Measurements from ENCODE around the gene PDE4D. TPM values are rescaled to one million over a fixed set of nuclear protein-coding genes. Genes with fewer than 3 reads are reported as not detected.

The PDE4D gene
- total RNA-seq, 1 experiment from 2014 or later: 2.1 TPM

DNA sequence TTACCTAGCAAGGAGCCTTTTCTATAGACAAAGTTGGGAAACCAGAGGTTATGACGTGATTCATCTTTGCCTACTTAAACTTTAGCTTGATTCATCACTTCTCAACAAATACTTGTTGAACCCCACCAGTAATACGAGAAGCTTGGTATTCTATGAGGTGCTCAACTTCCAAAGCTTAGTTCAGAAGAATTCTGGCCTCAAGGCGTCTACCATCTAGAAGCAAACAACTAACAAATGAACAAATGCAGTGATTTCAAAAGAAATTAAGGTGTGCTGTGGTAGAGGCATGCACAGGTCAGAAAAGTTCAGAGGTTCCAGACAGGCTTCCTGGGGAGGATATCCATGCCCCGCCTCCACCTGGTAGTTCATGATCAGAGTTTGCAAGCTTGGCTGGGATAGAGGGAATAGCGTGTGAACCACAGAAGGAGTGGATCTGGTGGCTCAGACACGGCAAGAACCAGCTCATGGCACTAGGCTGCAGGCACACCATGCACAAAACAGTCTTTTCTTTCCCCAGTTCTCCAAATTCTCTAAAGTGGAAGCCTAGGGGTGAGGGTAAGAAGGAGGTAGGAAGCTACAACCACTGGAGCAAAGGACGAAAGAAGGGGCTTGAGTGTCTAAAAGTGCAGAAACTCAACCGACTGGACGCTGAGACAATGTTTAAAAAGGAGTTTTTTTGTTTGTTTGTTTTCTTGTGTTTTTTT is 837.6 kb downstream of the PDE4D start:
- Histone ChIP-seq H3K27ac (ENCODE audit: insufficient read length, low read depth, low read length) (no peak overlapping the region), H3K79me2 (ENCODE audit: insufficient read depth, low read length) (no peaks in the 10 kb centered on the region), H3K4ac (ENCODE audit: low read depth, low read length) (no peak overlapping the region), H2AK5ac (ENCODE audit: insufficient read length, low read length) (no peak overlapping the region), H2BK12ac (ENCODE audit: insufficient read length, low read depth, low read length) (no peak overlapping the region), H2BK5ac (ENCODE audit: insufficient read length, low read length) (no peak overlapping the region), H3K56ac (ENCODE audit: insufficient read length, low read depth, low read length) (no peak overlapping the region), H2BK15ac (ENCODE audit: low read depth, low read length) (no peak overlapping the region), H4K20me1 (ENCODE audit: control insufficient read depth, insufficient read depth, insufficient read length) (no peaks in the 10 kb centered on the region), H3K18ac (ENCODE audit: insufficient read length, low read depth, low read length) (no peak overlapping the region), H2BK20ac (ENCODE audit: low read depth, low read length, poor library complexity, severe bottlenecking) (no peak overlapping the region), H4K5ac (ENCODE audit: insufficient read length, low read depth, low read length) (no peak overlapping the region), H3K79me1 (ENCODE audit: insufficient read depth, low read depth, low read length, poor library complexity, severe bottlenecking) (no peaks in the 10 kb centered on the region), H3T11ph (ENCODE audit: low read length) (no peak overlapping the region), H3K23ac (ENCODE audit: insufficient read length, low read depth, low read length) (no peak overlapping the region), H2AFZ (ENCODE audit: low read length) (no peak overlapping the region), H3K4me2 (ENCODE audit: insufficient read depth, insufficient read length, low read length) (no peak overlapping the region), H3K9ac (ENCODE audit: extremely low read depth, insufficient read length, low read length) (no peak overlapping the region), H3K23me2 (ENCODE audit: insufficient read length, low read depth, low read length, poor library complexity, severe bottlenecking) (no peaks in the 10 kb centered on the region), H4K8ac (replicated peaks; ENCODE audit: insufficient read length, low read depth, low read length) (no peak overlapping the region), H2BK120ac (ENCODE audit: low read depth, low read length, poor library complexity, severe bottlenecking) (no peak overlapping the region), H3K9me3 (ENCODE audit: control insufficient read depth, low read depth, low read length) (no peaks in the 10 kb centered on the region), H3K14ac (ENCODE audit: insufficient read depth, low read length) (no peak overlapping the region), H4K91ac (ENCODE audit: insufficient read length, low read depth, low read length) (no peak overlapping the region), H3K27me3 (ENCODE audit: insufficient read depth, low read length) (no peaks in the 10 kb centered on the region), H3K4me1 (ENCODE audit: insufficient read depth, low read length) (no peaks in the 10 kb centered on the region)
- no peak for DNase-seq
- WGBS (ENCODE audit: extremely low coverage, insufficient read length, low lambda C conversion rate): no CpG with 5 or more reads among the region's 9 CpGs
- H3K27ac Mint-ChIP-seq: no peak overlapping the region
- no peaks in the 10 kb centered on the region for H3K4me1 Mint-ChIP-seq
- no peaks in the 10 kb centered on the region; a peak in 1 of 5 replicates for H3K9me3 Mint-ChIP-seq
- no peak overlapping the region for H3K4me3 Mint-ChIP-seq
- no peaks in the 10 kb centered on the region for H3K27me3 Mint-ChIP-seq (ENCODE audit: low read depth)
- H3K36me3 Mint-ChIP-seq (ENCODE audit: insufficient read depth in 1 of 3, low read depth in 3 of 3): no peaks in the 10 kb centered on the region
- no peak for TF ChIP-seq CTCF (conservative IDR thresholded peaks at IDR 0.05)
